Stimulated activated CD4-positive, alpha-beta T cell treated with anti-CD3 and anti-CD28 coated beads, Interleukin-1b, Interleukin-23, amount 100 ng/mL, for 48 hours (primary cell): Measurements from ENCODE around the gene TBX1.

Experiments used
- DNase-seq: peaks from one replicate; pipeline ENCODE4 v3.0.0-alpha.2; 2020

TBX1 gene

GRCh38 chr22:19739448-19739895 lies 21.1 kb upstream of the TBX1 start:
- no peak for DNase-seq

- DNase-seq = no peak
These were observed 20.6 kb upstream of the TBX1 start for GRCh38 chr22:19739911-19740449.

GRCh38 chr22:19740586-19740985 lies 20.0 kb upstream of the TBX1 start:
- DNase-seq = no peak

GRCh38 chr22:19741053-19741452 lies 19.5 kb upstream of the TBX1 start:
- no peak for DNase-seq

GRCh38 chr22:19742160-19743066 lies 18.2 kb upstream of the TBX1 start:
- DNase-seq = no peak

GRCh38 chr22:19743081-19743480 lies 17.5 kb upstream of the TBX1 start:
- no peak for DNase-seq

- no peak for DNase-seq
These were observed 16.9 kb upstream of the TBX1 start for GRCh38 chr22:19743651-19744050.

- DNase-seq = no peak
These were observed 16.1 kb upstream of the TBX1 start for GRCh38 chr22:19744350-19745006.

- no peak for DNase-seq
These were observed 15.2 kb upstream of the TBX1 start for GRCh38 chr22:19745155-19746101.

GRCh38 chr22:19746726-19747125 lies 13.9 kb upstream of the TBX1 start:
- DNase-seq = no peak

GRCh38 chr22:19747551-19747950 lies 13.0 kb upstream of the TBX1 start:
- DNase-seq = no peak

- DNase-seq = no peak
These were observed 12.4 kb upstream of the TBX1 start for GRCh38 chr22:19748139-19748538.

GRCh38 chr22:19748991-19749664 lies 11.4 kb upstream of the TBX1 start:
- no peak for DNase-seq

- DNase-seq = no peak
These were observed 10.7 kb upstream of the TBX1 start for GRCh38 chr22:19749876-19750275.

GRCh38 chr22:19750507-19751490 lies 9.8 kb upstream of the TBX1 start:
- DNase-seq = no peak

- no peak for DNase-seq
These were observed 8.9 kb upstream of the TBX1 start for GRCh38 chr22:19751497-19752245.

- DNase-seq = no peak
These were observed 7.3 kb upstream of the TBX1 start for GRCh38 chr22:19753090-19753842.

- DNase-seq = no peak
These were observed 6.4 kb upstream of the TBX1 start for GRCh38 chr22:19753996-19754700.

GRCh38 chr22:19754701-19755144 lies 5.9 kb upstream of the TBX1 start:
- DNase-seq = no peak
